ENCODE data around the gene PKDREJ.

The PKDREJ gene

GRCh38 chr22:46256358-46256958, 6.7 kb downstream of the PKDREJ start:
- Histone ChIP-seq H3K4me1 (ENCODE audit: insufficient read depth, low read length) (peaks cover under 1% of the 10 kb centered on the region), H3K36me3 (ENCODE audit: insufficient read depth, low read length) (no peaks in the 10 kb centered on the region), H3K4me3 (ENCODE audit: low read depth in 1 of 2, low read length in 2 of 2) (no peak overlapping the region), H3K27ac (ENCODE audit: low read depth, low read length) (no peak overlapping the region), H3K9me3 (ENCODE audit: low read length) (no peaks in the 10 kb centered on the region), H3K27me3 (ENCODE audit: control insufficient read depth in 1 of 2, insufficient read depth in 2 of 2, low read length in 2 of 2) (no peaks in the 10 kb centered on the region), H3K9ac (ENCODE audit: low read length) (no peak overlapping the region)

- Histone ChIP-seq H3K27ac (ENCODE audit: low read depth, low read length) (no peak overlapping the region), H3K9me3 (ENCODE audit: low read length) (no peaks in the 10 kb centered on the region), H3K4me3 (ENCODE audit: low read depth in 1 of 2, low read length in 2 of 2) (no peak overlapping the region), H3K27me3 (ENCODE audit: control insufficient read depth in 1 of 2, insufficient read depth in 2 of 2, low read length in 2 of 2) (no peaks in the 10 kb centered on the region), H3K9ac (ENCODE audit: low read length) (no peak overlapping the region), H3K4me1 (ENCODE audit: insufficient read depth, low read length) (peaks cover 12% of the 10 kb centered on the region), H3K36me3 (ENCODE audit: insufficient read depth, low read length) (no peaks in the 10 kb centered on the region)
Measured at GRCh38 chr22:46251816-46252380, 11.2 kb downstream of the PKDREJ start.

DNA sequence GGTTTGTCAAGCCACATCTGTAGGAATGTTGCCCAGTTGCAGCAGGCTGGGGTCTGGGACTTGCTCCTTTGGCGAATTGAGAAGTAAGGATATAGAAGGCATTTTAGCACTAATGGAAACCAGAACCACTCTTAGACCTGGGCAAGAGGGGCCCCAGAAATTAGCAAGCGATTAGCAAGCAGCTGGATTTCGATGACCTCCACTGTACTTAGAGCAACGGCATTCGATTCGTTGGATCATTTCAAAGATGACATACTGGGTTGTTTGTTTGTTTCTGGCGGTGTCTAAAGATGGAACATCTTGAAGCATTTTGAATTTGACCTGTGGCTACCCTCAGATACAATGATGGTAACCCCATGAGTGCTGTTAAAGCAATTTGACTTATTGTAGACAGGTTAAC, 11.9 kb downstream of the PKDREJ start:
- H3K36me3 ChIP-seq (ENCODE audit: insufficient read depth, low read length) = no peaks in the 10 kb centered on the region
- H3K9ac ChIP-seq (ENCODE audit: low read length) = peak overlapping the region; percentile 14
- H3K27ac ChIP-seq (ENCODE audit: low read depth, low read length) = peak overlapping the region; percentile 84
- no peaks in the 10 kb centered on the region for H3K27me3 ChIP-seq (ENCODE audit: control insufficient read depth in 1 of 2, insufficient read depth in 2 of 2, low read length in 2 of 2)
- H3K9me3 ChIP-seq (ENCODE audit: low read length) = no peaks in the 10 kb centered on the region
- peaks cover 12% of the 10 kb centered on the region for H3K4me1 ChIP-seq (ENCODE audit: insufficient read depth, low read length)
- peak overlapping the region; percentile 76 to 88 for H3K4me3 ChIP-seq (ENCODE audit: low read depth in 1 of 2, low read length in 2 of 2)

GRCh38 chr22:46250783-46251125, 12.4 kb downstream of the PKDREJ start:
- peak overlapping the region; percentile 84 for H3K27ac ChIP-seq (ENCODE audit: low read depth, low read length)
- H3K27me3 ChIP-seq (ENCODE audit: control insufficient read depth in 1 of 2, insufficient read depth in 2 of 2, low read length in 2 of 2) = no peaks in the 10 kb centered on the region
- peaks cover 13% of the 10 kb centered on the region for H3K4me1 ChIP-seq (ENCODE audit: insufficient read depth, low read length)

DNA sequence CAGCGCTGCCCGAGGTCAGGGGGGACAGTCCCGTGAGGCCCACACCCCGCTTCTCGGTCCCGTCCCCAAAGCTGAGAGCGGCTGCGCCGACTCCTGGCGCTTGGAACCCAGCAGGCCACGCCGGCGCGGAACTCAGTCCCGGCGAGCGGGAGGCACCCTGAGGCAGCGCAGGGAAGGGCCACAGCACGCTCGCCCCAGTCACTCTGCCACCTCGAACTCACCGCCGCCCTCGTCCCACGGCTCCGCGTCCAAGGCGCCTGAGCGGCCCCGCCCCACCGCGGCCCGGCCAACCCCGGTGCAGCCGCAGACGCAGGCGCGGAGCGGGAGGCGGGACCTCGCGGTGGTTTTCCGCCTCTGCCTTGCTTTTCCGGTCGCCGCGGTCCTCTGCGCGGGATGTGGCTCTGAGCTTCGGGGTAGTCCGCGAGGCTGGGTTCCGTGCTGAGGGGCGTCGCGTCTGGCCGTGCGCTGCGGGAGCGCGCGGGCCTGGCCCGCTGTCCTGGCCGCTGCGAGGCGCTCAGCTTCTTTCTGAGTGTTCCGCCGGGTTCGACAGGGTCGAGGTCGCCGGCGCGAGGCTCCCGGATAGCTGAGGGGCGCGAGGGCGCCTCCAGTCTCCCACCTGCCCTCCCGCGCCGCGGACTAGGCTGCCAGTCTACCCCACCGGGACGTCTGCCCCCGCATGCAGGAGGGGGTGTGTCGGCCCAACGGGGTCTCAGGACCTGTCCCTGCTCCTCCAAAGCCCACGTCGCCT, 12.9 kb downstream of the PKDREJ start, which contains the start of gene CDPF1:
TSS of gene CDPF1 (minus strand) at position 259 of the 748 bp plus-strand sequence. CDS start 2,009 bp downstream, outside the sequence.
- Histone ChIP-seq H3K27ac (ENCODE audit: low read depth, low read length) (peak within 1 kb of the TSS; percentile 84), H3K4me1 (ENCODE audit: insufficient read depth, low read length) (peaks cover 19% of the 10 kb centered on the region), H3K4me3 (ENCODE audit: low read depth in 1 of 2, low read length in 2 of 2) (peak within 1 kb of the TSS; percentile 76 to 88), H3K9ac (ENCODE audit: low read length) (peak within 1 kb of the TSS; percentile 61), H3K36me3 (ENCODE audit: insufficient read depth, low read length) (no peaks in the 10 kb centered on the region), H3K27me3 (ENCODE audit: control insufficient read depth in 1 of 2, insufficient read depth in 2 of 2, low read length in 2 of 2) (no peaks in the 10 kb centered on the region), H3K9me3 (ENCODE audit: low read length) (no peaks in the 10 kb centered on the region)

More at GRCh38 chr22:46250783-46251125, 12.4 kb downstream of the PKDREJ start:
- peak overlapping the region; percentile 76 to 88 for H3K4me3 ChIP-seq (ENCODE audit: low read depth in 1 of 2, low read length in 2 of 2)
- no peaks in the 10 kb centered on the region for H3K9me3 ChIP-seq (ENCODE audit: low read length)
- H3K9ac ChIP-seq (ENCODE audit: low read length) = peak overlapping the region; percentile 14
- no peaks in the 10 kb centered on the region for H3K36me3 ChIP-seq (ENCODE audit: insufficient read depth, low read length)

DNA sequence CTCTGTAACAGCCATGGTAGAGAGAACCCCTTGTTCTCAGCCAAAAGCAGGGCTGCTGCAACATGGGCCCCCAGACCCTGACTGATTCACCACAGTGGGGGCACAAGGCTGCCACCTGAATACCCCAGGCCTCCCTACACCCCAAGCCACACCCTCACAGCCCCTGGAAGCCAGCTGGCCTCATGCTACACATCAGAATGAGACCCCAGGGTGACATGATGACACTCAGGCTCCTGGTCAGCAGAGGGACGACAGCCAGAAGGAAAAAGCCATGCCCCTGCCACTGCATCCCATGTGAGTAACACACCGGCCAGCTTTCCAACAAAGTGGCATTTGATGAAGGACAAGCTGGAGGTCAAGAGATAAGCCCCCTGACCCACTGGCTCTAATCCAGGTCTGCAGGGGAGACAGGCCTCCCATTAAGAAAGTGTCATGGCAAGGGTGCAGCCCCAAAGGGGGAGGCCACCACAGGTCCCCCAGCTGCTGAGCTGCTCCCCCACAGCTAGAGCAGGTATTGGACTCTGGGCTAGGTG, 15.6 kb downstream of the PKDREJ start:
- peaks cover 21% of the 10 kb centered on the region for H3K4me1 ChIP-seq (ENCODE audit: insufficient read depth, low read length)
- H3K9ac ChIP-seq (ENCODE audit: low read length) = no peak overlapping the region

GRCh38 chr22:46246178-46246577, 17.0 kb downstream of the PKDREJ start:
- H3K4me3 ChIP-seq (ENCODE audit: low read depth in 1 of 2, low read length in 2 of 2) = no peak overlapping the region
- H3K27ac ChIP-seq (ENCODE audit: low read depth, low read length) = no peak overlapping the region
- no peak overlapping the region for H3K9ac ChIP-seq (ENCODE audit: low read length)
- no peaks in the 10 kb centered on the region for H3K9me3 ChIP-seq (ENCODE audit: low read length)
- peaks cover 18% of the 10 kb centered on the region for H3K4me1 ChIP-seq (ENCODE audit: insufficient read depth, low read length)
- no peaks in the 10 kb centered on the region for H3K27me3 ChIP-seq (ENCODE audit: control insufficient read depth in 1 of 2, insufficient read depth in 2 of 2, low read length in 2 of 2)
- peaks cover 10% of the 10 kb centered on the region for H3K36me3 ChIP-seq (ENCODE audit: insufficient read depth, low read length)

More for the DNA sequence above, 15.6 kb downstream of the PKDREJ start:
- H3K27ac ChIP-seq (ENCODE audit: low read depth, low read length) = no peak overlapping the region
- H3K9me3 ChIP-seq (ENCODE audit: low read length) = no peaks in the 10 kb centered on the region
- no peaks in the 10 kb centered on the region for H3K27me3 ChIP-seq (ENCODE audit: control insufficient read depth in 1 of 2, insufficient read depth in 2 of 2, low read length in 2 of 2)
- no peak overlapping the region for H3K4me3 ChIP-seq (ENCODE audit: low read depth in 1 of 2, low read length in 2 of 2)
- peaks cover 10% of the 10 kb centered on the region for H3K36me3 ChIP-seq (ENCODE audit: insufficient read depth, low read length)

DNA sequence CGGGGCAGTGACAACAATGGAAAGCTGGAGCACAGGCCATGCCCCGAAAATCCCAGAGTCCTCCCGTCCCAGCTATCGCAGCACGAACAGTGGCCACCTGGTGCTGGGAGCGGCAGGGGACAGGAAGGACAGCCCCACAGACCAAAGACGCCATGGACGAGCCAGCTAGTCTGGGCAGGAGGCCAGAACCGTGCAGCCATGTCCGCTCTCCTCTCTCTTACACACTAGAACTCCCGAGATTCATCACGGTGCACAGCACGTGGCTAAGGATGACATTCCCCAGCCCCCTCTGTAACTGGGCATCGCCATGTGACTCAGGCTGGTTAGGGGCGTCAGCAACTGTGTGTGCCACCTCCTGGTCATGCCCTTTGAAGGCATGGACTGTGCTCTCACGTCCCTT, 17.6 kb downstream of the PKDREJ start:
- H3K4me1 ChIP-seq (ENCODE audit: insufficient read depth, low read length) = peaks cover 15% of the 10 kb centered on the region
- H3K27ac ChIP-seq (ENCODE audit: low read depth, low read length) = no peak overlapping the region
- H3K27me3 ChIP-seq (ENCODE audit: control insufficient read depth in 1 of 2, insufficient read depth in 2 of 2, low read length in 2 of 2) = no peaks in the 10 kb centered on the region
- H3K4me3 ChIP-seq (ENCODE audit: low read depth in 1 of 2, low read length in 2 of 2) = no peak overlapping the region
- no peaks in the 10 kb centered on the region for H3K9me3 ChIP-seq (ENCODE audit: low read length)
- H3K36me3 ChIP-seq (ENCODE audit: insufficient read depth, low read length) = peaks cover 10% of the 10 kb centered on the region
- no peak overlapping the region for H3K9ac ChIP-seq (ENCODE audit: low read length)

DNA sequence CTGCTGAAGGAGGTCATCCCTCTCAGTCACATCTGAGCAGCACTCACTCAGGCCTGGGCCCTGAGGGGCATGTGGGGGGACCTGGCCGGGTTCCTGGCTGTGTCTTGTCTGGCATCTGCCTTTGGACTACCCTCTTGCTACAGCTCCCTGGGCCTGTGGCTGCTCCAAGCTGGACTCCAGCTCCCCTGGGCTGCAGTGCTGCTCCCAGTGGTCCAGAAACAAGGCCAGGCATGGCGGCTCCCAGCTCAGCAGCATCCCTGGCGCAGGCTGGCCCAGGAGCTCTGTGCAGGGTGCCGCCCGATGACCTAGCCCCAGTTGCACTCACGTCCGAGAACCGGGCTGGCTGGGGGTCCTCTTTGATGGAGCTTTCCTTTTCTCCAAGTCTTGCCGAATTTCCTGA, 18.4 kb downstream of the PKDREJ start:
- Histone ChIP-seq H3K4me1 (ENCODE audit: insufficient read depth, low read length) (peaks cover 15% of the 10 kb centered on the region), H3K4me3 (ENCODE audit: low read depth in 1 of 2, low read length in 2 of 2) (no peak overlapping the region), H3K27me3 (ENCODE audit: control insufficient read depth in 1 of 2, insufficient read depth in 2 of 2, low read length in 2 of 2) (no peaks in the 10 kb centered on the region), H3K9me3 (ENCODE audit: low read length) (no peaks in the 10 kb centered on the region), H3K36me3 (ENCODE audit: insufficient read depth, low read length) (peaks cover 10% of the 10 kb centered on the region), H3K27ac (ENCODE audit: low read depth, low read length) (no peak overlapping the region), H3K9ac (ENCODE audit: low read length) (no peak overlapping the region)

GRCh38 chr22:46242076-46242475, 21.1 kb downstream of the PKDREJ start:
- Histone ChIP-seq H3K4me1 (ENCODE audit: insufficient read depth, low read length) (peaks cover 31% of the 10 kb centered on the region), H3K27ac (ENCODE audit: low read depth, low read length) (no peak overlapping the region), H3K27me3 (ENCODE audit: control insufficient read depth in 1 of 2, insufficient read depth in 2 of 2, low read length in 2 of 2) (no peaks in the 10 kb centered on the region), H3K9ac (ENCODE audit: low read length) (no peak overlapping the region), H3K36me3 (ENCODE audit: insufficient read depth, low read length) (peaks cover 10% of the 10 kb centered on the region), H3K4me3 (ENCODE audit: low read depth in 1 of 2, low read length in 2 of 2) (no peak overlapping the region), H3K9me3 (ENCODE audit: low read length) (no peaks in the 10 kb centered on the region)

GRCh38 chr22:46241396-46242007, 21.6 kb downstream of the PKDREJ start:
- Histone ChIP-seq H3K9me3 (ENCODE audit: low read length) (no peaks in the 10 kb centered on the region), H3K27ac (ENCODE audit: low read depth, low read length) (no peak overlapping the region), H3K36me3 (ENCODE audit: insufficient read depth, low read length) (peaks cover 10% of the 10 kb centered on the region)

More at GRCh38 chr22:46241396-46242007, 21.6 kb downstream of the PKDREJ start:
- H3K4me1 ChIP-seq (ENCODE audit: insufficient read depth, low read length) = peaks cover 32% of the 10 kb centered on the region
- H3K4me3 ChIP-seq (ENCODE audit: low read depth in 1 of 2, low read length in 2 of 2) = no peak overlapping the region
- H3K27me3 ChIP-seq (ENCODE audit: control insufficient read depth in 1 of 2, insufficient read depth in 2 of 2, low read length in 2 of 2) = no peaks in the 10 kb centered on the region
- no peak overlapping the region for H3K9ac ChIP-seq (ENCODE audit: low read length)
